ENCODE results near the gene RFPL2. TPM values are rescaled to one million over a fixed set of nuclear protein-coding genes. Genes with fewer than 3 reads are reported as not detected.
"Not testable (repeated sequence)": the region's sequence is repeated elsewhere in the genome, so short reads cannot be mapped to it uniquely, and the experiment has no call there.

The RFPL2 gene
- total and polyA plus RNA-seq, 3 experiments from 2014 or later: 1.9 TPM; not detected in 2

DNA sequence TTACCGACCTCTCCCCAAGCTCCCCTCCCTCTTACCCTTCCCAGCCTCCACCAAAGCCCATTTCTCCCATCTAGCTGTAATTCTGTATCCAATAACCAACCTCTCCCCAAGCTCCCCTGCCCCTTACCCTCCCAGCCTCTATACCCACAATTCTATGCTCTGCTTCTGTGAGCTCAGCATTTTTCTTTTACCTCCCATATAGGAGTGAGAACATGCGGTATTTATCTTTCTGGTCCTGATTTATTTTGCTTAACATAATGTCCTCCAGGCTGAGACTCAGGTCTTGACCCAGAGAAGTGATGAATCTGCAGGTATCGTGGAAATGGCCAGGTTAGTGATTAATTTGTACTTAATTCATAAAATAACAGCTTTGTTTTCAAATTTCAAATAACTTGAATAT lies 9.0 kb downstream of the RFPL2 start:
- DNase-seq; H3K4me1 ChIP-seq (ENCODE audit: insufficient read depth, low read length); H3K9me3 Mint-ChIP-seq; H3K4me3 ChIP-seq (ENCODE audit: low read length); H3K9me3 ChIP-seq (ENCODE audit: low read length); H3K36me3 ChIP-seq (ENCODE audit: insufficient read depth, low read length); H3K27ac ChIP-seq (ENCODE audit: low read depth, low read length); H3K27me3 ChIP-seq (ENCODE audit: insufficient read depth, low read length, poor library complexity, severe bottlenecking); H3K4me3 Mint-ChIP-seq; CTCF ChIA-PET; H3K36me3 Mint-ChIP-seq; POLR2A ChIA-PET; H3K27ac Mint-ChIP-seq: not testable (repeated sequence)
- peaks cover 0 to 22% of the 10 kb centered on the region in 2 donors for H3K27me3 Mint-ChIP-seq
- H3K4me1 Mint-ChIP-seq: peaks cover 6 to 13% (median 8%) of the 10 kb centered on the region in 3 donors

DNA sequence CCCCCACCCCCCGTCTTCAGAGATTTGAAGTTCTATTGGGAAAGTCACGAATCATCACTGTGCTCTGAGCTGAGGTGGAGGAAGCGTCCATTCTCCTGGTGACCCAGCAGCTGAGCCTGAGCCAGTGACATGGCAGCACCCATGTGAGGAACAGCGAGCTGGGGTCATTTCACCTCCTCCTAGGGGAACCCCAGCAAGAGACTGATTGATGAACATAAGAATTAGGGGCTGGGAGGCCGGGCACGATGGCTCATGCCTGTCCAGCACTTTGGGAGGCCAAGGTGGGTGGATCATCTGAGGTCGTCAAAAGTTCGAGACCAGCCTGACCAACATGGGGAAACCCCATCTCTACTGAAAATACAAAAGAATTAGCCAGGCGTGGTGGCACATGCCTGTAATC lies 11.5 kb downstream of the RFPL2 start:
- POLR2A ChIA-PET; DNase-seq; H3K27me3 ChIP-seq (ENCODE audit: insufficient read depth, low read length, poor library complexity, severe bottlenecking); H3K36me3 Mint-ChIP-seq; H3K4me3 Mint-ChIP-seq; H3K4me3 ChIP-seq (ENCODE audit: low read length); H3K9me3 ChIP-seq (ENCODE audit: low read length); H3K27ac Mint-ChIP-seq; H3K9me3 Mint-ChIP-seq; H3K4me1 ChIP-seq (ENCODE audit: insufficient read depth, low read length); H3K4me1 Mint-ChIP-seq; CTCF ChIA-PET; H3K27ac ChIP-seq (ENCODE audit: low read depth, low read length); H3K36me3 ChIP-seq (ENCODE audit: insufficient read depth, low read length): not testable (repeated sequence)
- H3K27me3 Mint-ChIP-seq: peaks cover 3 to 23% of the 10 kb centered on the region in 2 donors

GRCh38 chr22:32191021-32191420 lies 13.9 kb downstream of the RFPL2 start:
- H3K4me1 ChIP-seq (ENCODE audit: insufficient read depth, low read length); H3K36me3 ChIP-seq (ENCODE audit: insufficient read depth, low read length); H3K9me3 ChIP-seq (ENCODE audit: low read length); H3K27ac Mint-ChIP-seq; H3K27ac ChIP-seq (ENCODE audit: low read depth, low read length); H3K4me3 ChIP-seq (ENCODE audit: low read length); H3K4me3 Mint-ChIP-seq; POLR2A ChIA-PET; H3K27me3 ChIP-seq (ENCODE audit: insufficient read depth, low read length, poor library complexity, severe bottlenecking); H3K9me3 Mint-ChIP-seq; H3K36me3 Mint-ChIP-seq; H3K4me1 Mint-ChIP-seq; DNase-seq; CTCF ChIA-PET: not testable (repeated sequence)
- H3K27me3 Mint-ChIP-seq: peaks cover 5 to 30% of the 10 kb centered on the region in 2 donors

DNA sequence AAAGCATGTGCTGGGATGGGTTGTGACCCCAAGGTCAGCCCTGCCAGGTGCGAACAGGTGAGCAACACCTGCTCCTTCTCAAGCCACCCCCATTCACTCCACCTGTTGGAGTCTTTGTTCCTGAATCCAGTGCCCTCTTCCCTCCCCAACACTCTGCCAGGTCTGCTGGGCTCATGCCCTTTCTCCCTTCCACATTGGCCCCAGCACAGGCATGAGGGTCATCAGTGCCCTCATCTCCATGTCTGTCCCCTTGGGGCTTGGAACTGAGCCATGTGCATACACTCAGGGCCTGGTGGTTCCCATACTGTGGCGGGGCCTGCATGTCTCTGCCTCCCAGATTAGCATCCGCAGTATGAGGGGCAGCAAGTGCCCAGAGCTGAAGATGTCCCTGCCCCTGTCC lies 19.1 kb downstream of the RFPL2 start:
- Mint-ChIP-seq H3K36me3 (no peaks in the 10 kb centered on the region), H3K27ac (no peak overlapping the region), H3K4me3 (no peak overlapping the region), H3K4me1 (no peaks in the 10 kb centered on the region), H3K9me3 (no peaks in the 10 kb centered on the region), H3K27me3 (peaks cover 9 to 22% of the 10 kb centered on the region in 2 donors)
- no peaks in the 10 kb centered on the region for H3K27me3 ChIP-seq (ENCODE audit: insufficient read depth, low read length, poor library complexity, severe bottlenecking)
- POLR2A ChIA-PET: no interaction called here
- H3K4me3 ChIP-seq (ENCODE audit: low read length): no peak overlapping the region
- H3K9me3 ChIP-seq (ENCODE audit: low read length): no peaks in the 10 kb centered on the region
- DNase-seq: no peak
- H3K36me3 ChIP-seq (ENCODE audit: insufficient read depth, low read length): no peaks in the 10 kb centered on the region
- no peaks in the 10 kb centered on the region for H3K4me1 ChIP-seq (ENCODE audit: insufficient read depth, low read length)
- CTCF ChIA-PET: no interaction called here
- no peak overlapping the region for H3K27ac ChIP-seq (ENCODE audit: low read depth, low read length)

GRCh38 chr22:32183625-32184024 lies 21.2 kb downstream of the RFPL2 start:
- no peak overlapping the region for H3K27ac ChIP-seq (ENCODE audit: low read depth, low read length)
- DNase-seq: no peak
- peaks cover 10 to 24% of the 10 kb centered on the region in 2 donors for H3K27me3 Mint-ChIP-seq
- no peak overlapping the region for H3K4me3 ChIP-seq (ENCODE audit: low read length)
- CTCF ChIA-PET: no interaction called here
- H3K27ac Mint-ChIP-seq: no peak overlapping the region
- no peaks in the 10 kb centered on the region for H3K9me3 ChIP-seq (ENCODE audit: low read length)
- H3K36me3 Mint-ChIP-seq: no peaks in the 10 kb centered on the region
- no peaks in the 10 kb centered on the region for H3K9me3 Mint-ChIP-seq
- H3K4me1 ChIP-seq (ENCODE audit: insufficient read depth, low read length): no peaks in the 10 kb centered on the region
- H3K36me3 ChIP-seq (ENCODE audit: insufficient read depth, low read length): no peaks in the 10 kb centered on the region
- H3K27me3 ChIP-seq (ENCODE audit: insufficient read depth, low read length, poor library complexity, severe bottlenecking): no peaks in the 10 kb centered on the region
- H3K4me3 Mint-ChIP-seq: no peak overlapping the region
- POLR2A ChIA-PET: no interaction called here
- no peaks in the 10 kb centered on the region for H3K4me1 Mint-ChIP-seq

GRCh38 chr22:32181043-32181442 lies 23.8 kb downstream of the RFPL2 start:
- H3K36me3 ChIP-seq (ENCODE audit: insufficient read depth, low read length): no peaks in the 10 kb centered on the region

DNA sequence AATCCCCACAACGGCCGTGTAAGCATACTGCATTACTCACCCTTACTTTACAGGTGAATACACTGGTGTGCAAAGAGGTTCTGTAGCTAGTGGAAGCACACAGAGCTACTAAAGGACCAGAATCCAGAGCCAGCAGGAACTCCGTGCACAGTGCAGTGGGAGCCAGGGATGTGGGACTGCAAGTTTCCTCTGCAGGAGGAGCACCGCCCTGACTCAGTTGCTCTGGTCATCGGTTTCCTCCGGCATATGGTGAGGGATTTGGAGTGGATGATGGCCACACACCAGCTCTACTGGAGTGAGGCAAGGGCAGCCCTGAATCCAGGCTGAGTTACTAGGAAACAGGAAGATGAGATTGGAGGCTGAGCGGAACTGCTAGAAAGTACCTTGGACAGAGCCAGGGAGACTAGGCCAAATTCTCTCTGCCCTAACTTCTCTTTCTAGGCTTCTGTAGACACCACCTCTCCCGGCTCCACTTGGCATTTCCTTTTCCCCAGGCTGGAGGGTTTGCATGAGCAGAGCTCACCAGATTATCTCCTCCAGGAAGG lies 27.6 kb downstream of the RFPL2 start:
- CTCF ChIA-PET: no interaction called here
- Mint-ChIP-seq H3K27me3 (peaks cover 21 to 36% of the 10 kb centered on the region in 2 donors), H3K4me1 (no peaks in the 10 kb centered on the region), H3K4me3 (no peak overlapping the region), H3K36me3 (no peaks in the 10 kb centered on the region), H3K27ac (no peak overlapping the region), H3K9me3 (no peaks in the 10 kb centered on the region)
- POLR2A ChIA-PET: no interaction called here
- H3K27ac ChIP-seq (ENCODE audit: low read depth, low read length): no peak overlapping the region
- H3K27me3 ChIP-seq (ENCODE audit: insufficient read depth, low read length, poor library complexity, severe bottlenecking): no peaks in the 10 kb centered on the region
- H3K36me3 ChIP-seq (ENCODE audit: insufficient read depth, low read length): no peaks in the 10 kb centered on the region
- H3K9me3 ChIP-seq (ENCODE audit: low read length): no peaks in the 10 kb centered on the region
- no peak for DNase-seq
- no peaks in the 10 kb centered on the region for H3K4me1 ChIP-seq (ENCODE audit: insufficient read depth, low read length)
- no peak overlapping the region for H3K4me3 ChIP-seq (ENCODE audit: low read length)

More at GRCh38 chr22:32181043-32181442, 23.8 kb downstream of the RFPL2 start:
- H3K27ac Mint-ChIP-seq: no peak overlapping the region
- no peaks in the 10 kb centered on the region for H3K4me1 Mint-ChIP-seq
- Histone ChIP-seq H3K27me3 (ENCODE audit: insufficient read depth, low read length, poor library complexity, severe bottlenecking) (no peaks in the 10 kb centered on the region), H3K4me1 (ENCODE audit: insufficient read depth, low read length) (no peaks in the 10 kb centered on the region), H3K27ac (ENCODE audit: low read depth, low read length) (no peak overlapping the region), H3K4me3 (ENCODE audit: low read length) (no peak overlapping the region), H3K9me3 (ENCODE audit: low read length) (no peaks in the 10 kb centered on the region)
- ChIA-PET POLR2A (no interaction called here), CTCF (no interaction called here)
- H3K4me3 Mint-ChIP-seq: no peak overlapping the region
- no peak for DNase-seq
- no peaks in the 10 kb centered on the region for H3K36me3 Mint-ChIP-seq
- peaks cover 16 to 32% of the 10 kb centered on the region in 2 donors for H3K27me3 Mint-ChIP-seq
- H3K9me3 Mint-ChIP-seq: no peaks in the 10 kb centered on the region

GRCh38 chr22:32175683-32176644 lies 28.9 kb downstream of the RFPL2 start:
- no peaks in the 10 kb centered on the region for H3K9me3 Mint-ChIP-seq
- no peaks in the 10 kb centered on the region for H3K9me3 ChIP-seq (ENCODE audit: low read length)
- no peak for DNase-seq
- CTCF ChIA-PET: no interaction called here
- H3K27ac Mint-ChIP-seq: no peak overlapping the region
- H3K27me3 ChIP-seq (ENCODE audit: insufficient read depth, low read length, poor library complexity, severe bottlenecking): no peaks in the 10 kb centered on the region
- H3K4me3 ChIP-seq (ENCODE audit: low read length): no peak overlapping the region
- peaks cover 21 to 36% of the 10 kb centered on the region in 2 donors for H3K27me3 Mint-ChIP-seq
- H3K4me1 Mint-ChIP-seq: no peaks in the 10 kb centered on the region
- no peaks in the 10 kb centered on the region for H3K36me3 Mint-ChIP-seq
- H3K36me3 ChIP-seq (ENCODE audit: insufficient read depth, low read length): no peaks in the 10 kb centered on the region
- no peak overlapping the region for H3K27ac ChIP-seq (ENCODE audit: low read depth, low read length)
- POLR2A ChIA-PET: no interaction called here
- peak overlapping the region in 2 of 7 donors; percentile 9 to 44 for H3K4me3 Mint-ChIP-seq
- no peaks in the 10 kb centered on the region for H3K4me1 ChIP-seq (ENCODE audit: insufficient read depth, low read length)

Data from CD8-positive, alpha-beta memory T cell (primary cell).